Uterus (tissue), 4 donors: ENCODE measurements around the gene YES1. TPM values are rescaled to one million over a fixed set of nuclear protein-coding genes. Genes with fewer than 3 reads are reported as not detected.
"Not testable (repeated sequence)": the region's sequence is repeated elsewhere in the genome, so short reads cannot be mapped to it uniquely, and the experiment has no call there.

Experiments used
- DNase-seq, 2 donors: peaks; one replicate each; pipeline ENCODE4 v3.0.0-alpha.2; 2019 to 2020
- H3K27ac ChIP-seq, 2 donors: fragments of 200-600 bp; sonication (generic); 1 replicate in 1 of 2; 2 replicates in 1 of 2; pipeline ENCODE4 v1.5.1; 2016 to 2018
- H3K27me3 ChIP-seq, 2 donors: fragments of 200-600 bp; sonication (generic); one replicate each; pipeline ENCODE4 v1.5.1; 2018 to 2019; ENCODE audit warnings: control low read depth in 1 of 2
- H3K36me3 ChIP-seq, 2 donors: fragments of 200-600 bp; sonication (generic); one replicate each; pipeline ENCODE4 v1.5.1; 2019; ENCODE audit warnings: control low read depth in 1 of 2
- H3K4me1 ChIP-seq, 2 donors: fragments of 200-600 bp; sonication (generic); one replicate each; pipeline ENCODE4 v1.5.1; 2018 to 2019; ENCODE audit warnings: control low read depth in 1 of 2
- H3K4me3 ChIP-seq, 2 donors: fragments of 200-600 bp; sonication (generic); 1 replicate in 1 of 2; 2 replicates in 1 of 2; pipeline ENCODE4 v1.5.1; 2018 to 2019; ENCODE audit warnings: mild to moderate bottlenecking in 1 of 2
- H3K9me3 ChIP-seq, 2 donors: fragments of 200-600 bp; sonication (generic); one replicate each; pipeline ENCODE4 v1.5.1; 2019; ENCODE audit warnings: control low read depth in 1 of 2
- POLR2A ChIP-seq, 2 donors: fragments of 450-650 bp; IDR thresholded peaks; one replicate each; pipeline ENCODE4 v1.6.1; 2016; ENCODE audit warnings: antibody characterized with exemption in 2 of 2, mild to moderate bottlenecking in 1 of 2, moderate library complexity in 1 of 2
- intact Hi-C: fragments of 100-400 bp; cut with DNase I; formaldehyde crosslinking; loops from one replicate; pipeline ENCODE4 v1.15.1; 2023; ENCODE audit warnings: low total_unique reads
- total RNA-seq, 4 donors: library from RNA; depleted of rRNA in 3 of 4; stranded (reverse); fragments of >200 nt in 3 of 4; gene quantifications; one replicate each; pipeline versions ENCODE4 v1.1.0 to v1.2.4, GENCODE V29; 2014 to 2023
- TF ChIP-seq, protein P1 (sequence below), 4 experiments: fragments of 200-600 bp in 2 of 4; fragments of 450-650 bp in 2 of 4; sonication (generic) in 2 of 4; IDR thresholded peaks; one replicate each; pipeline ENCODE4 v1.5.1; 2016 to 2019; ENCODE audit warnings: antibody characterized with exemption in 4 of 4, mild to moderate bottlenecking in 2 of 4, moderate library complexity in 1 of 4
- donor health status: DM: yes; HTN: yes; CAD: no.

YES1 gene
- total RNA-seq, 4 donors from 2014 or later, result 21.0 to 158 (median 37.0) TPM

DNA sequence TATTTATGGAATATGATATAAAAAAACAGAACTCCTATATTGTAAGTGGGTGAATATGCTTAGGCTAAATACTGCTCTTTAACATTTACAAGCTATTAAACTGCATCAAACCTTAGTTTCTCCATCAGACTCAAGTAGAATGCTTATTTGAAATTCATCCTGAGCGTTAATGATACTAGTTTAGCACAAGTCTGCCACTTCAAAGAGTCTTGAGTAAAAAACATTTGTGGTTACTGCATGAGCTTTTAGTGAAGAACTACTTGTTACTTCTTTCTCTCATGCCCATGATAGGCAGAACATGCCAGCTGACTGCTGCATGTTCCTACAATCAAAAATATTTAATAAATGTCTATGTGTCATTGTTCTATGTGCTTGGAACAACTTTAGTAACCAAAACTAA, 12.1 kb downstream of the YES1 start:
- Histone ChIP-seq H3K4me3 (no peak overlapping the region), H3K36me3 (no peaks in the 10 kb centered on the region), H3K27ac (no peak overlapping the region), H3K4me1 (no peaks in the 10 kb centered on the region), H3K9me3 (no peaks in the 10 kb centered on the region), H3K27me3 (no peaks in the 10 kb centered on the region)
- no peak for DNase-seq
- intact Hi-C loops, result no loop called here
- TF ChIP-seq, protein P1, sequence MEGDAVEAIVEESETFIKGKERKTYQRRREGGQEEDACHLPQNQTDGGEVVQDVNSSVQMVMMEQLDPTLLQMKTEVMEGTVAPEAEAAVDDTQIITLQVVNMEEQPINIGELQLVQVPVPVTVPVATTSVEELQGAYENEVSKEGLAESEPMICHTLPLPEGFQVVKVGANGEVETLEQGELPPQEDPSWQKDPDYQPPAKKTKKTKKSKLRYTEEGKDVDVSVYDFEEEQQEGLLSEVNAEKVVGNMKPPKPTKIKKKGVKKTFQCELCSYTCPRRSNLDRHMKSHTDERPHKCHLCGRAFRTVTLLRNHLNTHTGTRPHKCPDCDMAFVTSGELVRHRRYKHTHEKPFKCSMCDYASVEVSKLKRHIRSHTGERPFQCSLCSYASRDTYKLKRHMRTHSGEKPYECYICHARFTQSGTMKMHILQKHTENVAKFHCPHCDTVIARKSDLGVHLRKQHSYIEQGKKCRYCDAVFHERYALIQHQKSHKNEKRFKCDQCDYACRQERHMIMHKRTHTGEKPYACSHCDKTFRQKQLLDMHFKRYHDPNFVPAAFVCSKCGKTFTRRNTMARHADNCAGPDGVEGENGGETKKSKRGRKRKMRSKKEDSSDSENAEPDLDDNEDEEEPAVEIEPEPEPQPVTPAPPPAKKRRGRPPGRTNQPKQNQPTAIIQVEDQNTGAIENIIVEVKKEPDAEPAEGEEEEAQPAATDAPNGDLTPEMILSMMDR (IDR thresholded peaks at IDR 0.05), result no peak
- no peak for TF ChIP-seq POLR2A (IDR thresholded peaks at IDR 0.05)

DNA sequence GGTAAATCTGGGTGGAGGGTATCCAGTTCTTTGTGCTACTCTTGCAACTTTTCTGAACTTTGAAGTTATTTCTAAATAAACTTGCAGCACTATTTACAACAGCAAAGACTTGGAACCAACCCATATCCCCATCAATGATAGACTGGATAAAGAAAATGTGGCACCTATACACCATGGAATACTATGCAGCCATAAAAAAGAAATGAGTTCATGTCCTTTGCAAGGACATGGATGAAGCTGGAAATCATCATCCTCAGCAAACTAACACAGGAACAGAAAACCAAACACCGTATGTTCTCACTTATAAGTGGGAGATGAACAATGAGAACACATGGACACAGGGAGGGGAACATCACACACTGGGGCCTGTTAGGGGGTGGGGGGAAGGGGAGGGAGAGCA, 16.7 kb downstream of the YES1 start:
- not testable (repeated sequence) for H3K4me3 ChIP-seq

DNA sequence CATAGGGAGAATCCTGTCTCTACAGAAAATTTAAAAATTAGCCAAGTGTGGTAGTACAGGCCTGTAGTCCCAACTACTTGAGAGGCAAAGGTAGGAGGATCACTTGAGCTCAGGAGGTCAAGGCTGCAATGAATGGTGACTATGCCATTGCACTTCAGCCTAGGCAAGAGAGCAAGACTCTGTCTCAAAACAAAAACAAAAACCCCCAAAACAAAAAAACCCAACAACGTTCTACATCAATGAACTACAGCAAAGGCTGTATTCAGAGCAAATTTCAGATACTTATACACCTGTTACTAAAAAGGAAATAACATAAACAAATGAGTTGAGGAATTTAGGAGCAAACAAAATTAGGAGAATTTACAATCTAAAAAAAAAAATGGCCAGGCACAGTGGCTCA, 22.6 kb downstream of the YES1 start:
- Histone ChIP-seq H3K9me3 (no peaks in the 10 kb centered on the region), H3K27me3 (no peaks in the 10 kb centered on the region), H3K4me1 (no peaks in the 10 kb centered on the region), H3K27ac (no peak overlapping the region), H3K36me3 (no peaks in the 10 kb centered on the region), H3K4me3 (no peak overlapping the region)
- no peak for TF ChIP-seq POLR2A (IDR thresholded peaks at IDR 0.05)
- TF ChIP-seq, protein P1 (IDR thresholded peaks at IDR 0.05), result no peak
- intact Hi-C loops, result no loop called here
- no peak for DNase-seq

More for the DNA sequence above, 16.7 kb downstream of the YES1 start:
- H3K36me3 ChIP-seq, H3K4me1 ChIP-seq, DNase-seq, H3K27ac ChIP-seq, H3K9me3 ChIP-seq, H3K27me3 ChIP-seq, intact Hi-C loops: not testable (repeated sequence)

DNA sequence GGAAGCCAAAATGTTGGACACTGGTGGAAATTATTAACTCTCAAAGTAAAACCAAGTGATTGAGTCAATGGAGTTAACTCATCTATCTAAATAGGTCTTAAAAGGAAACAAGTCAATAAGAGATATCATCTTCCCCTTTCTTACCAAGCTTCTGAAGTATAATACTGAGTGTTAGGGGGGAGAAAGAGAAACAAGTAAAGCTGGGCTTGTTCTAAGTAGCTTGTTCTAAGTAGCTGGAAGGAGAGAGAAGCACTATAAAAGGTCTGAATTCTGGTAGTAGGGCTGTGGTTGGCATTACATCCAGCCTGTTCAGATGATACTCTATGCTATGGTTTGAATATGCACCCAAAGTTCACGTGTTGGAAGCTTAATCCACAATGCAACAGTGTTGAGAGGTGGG, 26.8 kb downstream of the YES1 start:
- Histone ChIP-seq H3K27ac (no peak overlapping the region), H3K9me3 (no peaks in the 10 kb centered on the region), H3K27me3 (no peaks in the 10 kb centered on the region), H3K36me3 (no peaks in the 10 kb centered on the region), H3K4me1 (no peaks in the 10 kb centered on the region), H3K4me3 (no peak overlapping the region)
- intact Hi-C loops, result no loop called here
- TF ChIP-seq POLR2A (IDR thresholded peaks at IDR 0.05), result no peak
- TF ChIP-seq, protein P1 (IDR thresholded peaks at IDR 0.05), result no peak
- no peak for DNase-seq

DNA sequence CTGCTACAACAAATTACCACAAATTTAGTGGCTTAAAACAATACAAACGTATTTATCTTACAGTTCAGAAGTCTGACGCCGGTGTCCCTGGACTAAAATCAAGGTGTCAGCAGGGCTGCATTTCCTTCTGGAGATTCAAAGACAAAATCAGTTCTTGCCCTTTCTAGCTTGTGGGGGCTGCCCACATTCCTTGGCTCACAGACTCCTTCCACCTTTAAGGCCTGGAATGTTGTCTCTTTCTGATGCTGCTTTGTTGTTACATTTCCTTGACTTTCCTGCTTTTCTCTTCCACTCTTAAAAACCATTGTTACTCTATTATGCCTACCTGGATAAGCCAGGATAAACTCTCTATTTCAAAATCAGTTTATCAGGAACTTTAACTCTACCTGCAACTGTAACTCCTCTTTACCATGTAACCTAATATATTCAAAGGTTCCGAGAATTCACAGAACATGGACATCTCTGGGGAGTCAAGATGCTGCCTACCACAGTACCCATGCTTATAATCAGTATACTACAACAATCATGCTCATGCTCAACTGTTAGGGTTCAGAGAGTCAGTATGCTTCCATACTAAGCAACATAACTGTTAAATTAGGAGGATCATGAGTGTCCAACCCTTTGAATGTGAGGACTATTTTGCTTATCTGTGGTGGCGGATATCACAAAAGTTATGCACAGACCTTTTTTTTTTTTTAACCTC, 27.4 kb downstream of the YES1 start:
- intact Hi-C loops, result no loop called here
- Histone ChIP-seq H3K36me3 (no peaks in the 10 kb centered on the region), H3K4me1 (no peaks in the 10 kb centered on the region), H3K9me3 (no peaks in the 10 kb centered on the region), H3K4me3 (no peak overlapping the region), H3K27ac (no peak overlapping the region), H3K27me3 (no peaks in the 10 kb centered on the region)
- no peak for DNase-seq
- no peak for TF ChIP-seq POLR2A (IDR thresholded peaks at IDR 0.05)
- TF ChIP-seq, protein P1 (IDR thresholded peaks at IDR 0.05), result no peak
